NT2/D1 (cell line): ENCODE data around the gene TEAD4.

Experiments used
- YY1 ChIP-seq: IDR thresholded peaks from 2 replicates; pipeline ENCODE4 v1.6.1; 2011; ENCODE audit not compliant: insufficient read length, insufficient read depth
- ZNF274 ChIP-seq: IDR thresholded peaks from 2 replicates; pipeline ENCODE4 v1.6.1; 2011; ENCODE audit warnings: mild to moderate bottlenecking, low read depth, low read length

DNA sequence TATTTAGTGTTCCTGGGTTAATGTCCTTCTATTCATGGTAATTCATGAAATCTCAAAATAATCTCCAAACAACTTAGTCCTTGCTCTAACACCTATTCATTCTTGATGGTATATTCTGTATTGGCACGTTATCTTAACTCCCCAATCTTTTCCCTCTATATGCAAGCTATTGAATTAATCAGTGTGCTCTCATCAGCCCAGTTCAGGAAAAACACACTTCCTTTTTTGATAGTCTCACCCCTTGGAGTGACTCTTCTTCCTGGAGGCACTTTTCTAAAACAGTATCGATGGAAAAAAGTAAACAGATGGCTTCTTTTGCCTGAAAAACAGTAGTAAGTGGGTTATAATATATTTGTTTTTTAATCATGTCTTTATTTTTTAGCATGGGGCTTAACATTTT is 39.9 kb upstream of the TEAD4 start:
- TF ChIP-seq YY1 (no peak), ZNF274 (no peak)
